Epidermal melanocyte (primary cell): ENCODE measurements around the gene CDRT4.
A peak's percentile ranks its signal among the peaks of the same experiment; 100 is the strongest.
"Not testable (repeated sequence)": the region's sequence is repeated elsewhere in the genome, so short reads cannot be mapped to it uniquely, and the experiment has no call there.

ENCODE experiments used
- DNase-seq: peaks from one replicate; pipeline ENCODE4 v3.0.0; 2011; ENCODE audit warnings: low spot score; ENCODE audit not compliant: insufficient read length

The CDRT4 gene

DNA sequence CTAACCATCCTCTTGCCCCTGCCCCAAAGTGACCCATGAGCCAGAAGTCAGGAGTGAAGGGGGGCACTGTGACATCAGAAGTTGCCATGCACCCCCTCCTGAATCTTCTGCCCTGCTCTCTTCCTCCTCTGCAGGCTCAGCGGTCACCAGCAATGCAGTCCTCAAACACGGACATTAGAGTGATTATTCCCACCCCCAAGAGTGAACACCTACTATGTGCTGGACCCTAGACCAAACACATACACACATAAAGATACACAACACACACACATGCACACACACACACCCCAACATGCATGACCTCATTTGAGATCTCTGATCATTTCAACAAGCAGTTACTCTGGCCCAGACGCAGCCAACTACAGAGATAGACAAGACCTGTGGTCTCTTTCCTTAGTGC lies at the start of gene CDRT4:
Gene CDRT4 (minus strand): TSS at position 30 of the 400 bp plus-strand sequence. CDS start 27,383 bp downstream, outside the sequence.
- DNase-seq, result no peak

DNA sequence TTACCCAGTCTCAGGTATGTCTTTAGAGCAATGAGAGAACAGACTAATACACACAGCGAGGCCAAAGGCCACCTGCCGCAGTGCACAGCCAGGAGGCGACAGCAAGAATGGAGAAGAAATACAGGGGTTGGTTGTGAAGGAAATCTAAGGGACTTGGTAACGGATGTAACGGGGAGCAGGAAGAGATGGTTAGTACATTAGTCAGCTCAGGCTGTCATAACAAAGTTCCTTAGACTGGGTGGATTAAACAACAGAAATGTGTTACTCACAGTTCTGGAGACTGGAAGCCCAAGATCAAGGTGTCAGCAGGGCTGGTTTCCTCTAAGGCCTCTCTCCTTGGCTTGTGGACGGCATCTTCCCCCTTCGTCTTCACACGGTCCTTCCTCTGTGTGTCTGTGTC lies 48.7 kb upstream of the CDRT4 start:
- no peak for DNase-seq

DNA sequence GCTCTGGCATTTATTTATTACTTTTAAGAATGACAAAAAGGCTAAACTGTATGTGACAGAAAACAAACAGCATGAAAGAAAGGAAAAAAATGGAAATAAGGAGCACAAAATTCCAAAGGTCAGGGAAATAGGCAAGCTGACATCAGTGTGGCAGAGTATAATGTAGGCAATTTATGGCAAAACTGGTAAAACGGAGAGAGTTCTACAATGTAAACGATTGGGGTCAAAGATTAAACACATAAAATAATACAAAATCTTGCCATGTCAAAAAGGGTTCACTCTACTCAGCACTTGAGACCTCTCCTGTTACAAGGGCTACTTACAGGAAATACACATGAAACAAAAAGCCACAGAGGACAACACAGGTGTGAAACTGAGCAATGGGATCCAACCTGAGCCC lies 47.0 kb upstream of the CDRT4 start:
- no peak for DNase-seq

DNA sequence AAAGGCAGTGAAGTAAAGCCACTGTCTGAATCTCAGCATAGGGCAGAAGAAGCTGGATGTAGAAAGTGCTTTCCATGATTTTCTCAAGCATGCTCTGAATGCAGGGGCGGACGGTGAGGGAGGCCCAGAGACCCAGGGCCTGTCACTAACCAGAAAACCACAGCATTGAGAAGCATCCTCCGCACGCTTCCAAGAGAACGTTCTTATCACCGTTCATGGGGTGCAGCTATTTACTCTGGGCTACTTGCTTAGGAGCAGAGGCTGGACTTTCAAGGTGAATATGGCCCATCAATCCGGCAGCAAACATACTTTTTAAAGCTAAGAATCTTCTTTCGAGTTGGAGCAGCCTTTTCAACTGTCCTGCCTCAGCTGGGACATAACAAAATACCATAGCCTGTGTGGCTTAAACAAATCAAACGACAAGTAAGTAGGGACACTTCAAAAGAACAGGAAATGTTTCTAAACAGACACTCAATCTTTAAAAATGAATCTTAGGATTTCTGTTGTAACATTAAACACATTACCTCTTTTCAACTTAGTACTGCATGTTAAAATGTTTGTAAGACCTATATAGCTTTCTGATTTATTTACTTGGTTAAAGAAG lies 46.5 kb upstream of the CDRT4 start:
- no peak for DNase-seq

DNA sequence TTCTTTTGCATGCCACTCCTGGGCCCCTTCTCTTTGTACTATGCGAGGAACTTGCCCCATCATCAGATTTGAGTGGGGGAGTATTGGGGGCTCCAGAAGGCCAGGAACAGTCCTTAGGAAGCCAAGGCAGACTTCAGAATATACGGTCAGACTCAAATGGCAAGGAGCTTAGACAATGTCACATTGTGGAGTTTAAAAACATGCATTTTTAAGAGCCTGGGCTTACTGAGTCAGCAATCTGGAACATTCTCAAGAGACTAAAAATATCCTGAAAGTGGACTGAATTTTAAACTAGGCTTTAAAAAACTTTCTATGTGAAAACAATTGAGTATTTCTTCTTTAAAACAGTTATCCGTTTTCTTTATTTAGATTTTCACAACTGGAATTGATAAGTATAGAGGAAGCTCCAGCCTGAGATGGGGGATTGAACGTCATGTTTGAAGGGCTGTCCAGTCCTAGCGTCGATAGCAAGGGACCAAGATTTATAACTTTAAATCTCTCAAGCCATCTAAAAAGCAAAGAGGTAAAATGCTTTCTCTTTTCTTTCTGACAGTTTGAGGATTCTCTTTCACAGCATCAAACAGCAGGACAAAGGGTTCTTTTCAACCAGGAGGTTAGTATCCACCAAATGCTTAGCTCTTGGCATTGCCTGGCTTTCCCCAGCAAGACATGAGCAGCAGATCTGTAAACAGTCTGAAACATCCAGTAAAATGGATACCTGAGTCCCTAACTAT lies 45.8 kb upstream of the CDRT4 start:
- no peak for DNase-seq

DNA sequence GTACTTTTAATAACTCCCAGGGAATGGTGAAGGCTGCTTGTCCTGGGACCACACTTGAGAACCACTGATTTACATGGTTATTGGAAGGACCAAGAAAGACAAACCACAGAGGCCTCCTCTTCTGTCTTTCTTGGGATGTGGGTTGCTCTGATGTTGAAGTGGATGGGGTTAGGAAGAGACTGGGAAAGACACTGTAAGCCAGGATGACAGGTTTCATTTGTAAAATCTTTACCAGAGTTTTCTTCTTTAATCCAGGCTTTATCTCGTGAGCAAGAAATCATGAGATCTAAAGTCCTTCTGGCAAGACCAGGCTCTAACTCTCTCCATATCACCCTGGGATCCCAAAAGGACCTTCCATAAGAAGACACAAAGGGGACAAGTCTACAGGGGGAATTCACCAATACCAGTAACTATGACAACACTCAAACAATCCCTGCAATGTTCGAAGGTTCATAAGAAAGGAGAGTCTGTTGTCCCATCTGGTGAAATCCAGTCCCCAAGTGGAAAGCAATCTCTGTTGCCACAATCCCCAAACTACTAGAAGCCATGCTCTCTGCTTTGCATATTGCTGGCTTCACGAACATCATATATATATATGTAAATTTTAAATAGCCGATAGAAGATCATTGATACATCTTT lies 44.8 kb upstream of the CDRT4 start:
- DNase-seq, result no peak

DNA sequence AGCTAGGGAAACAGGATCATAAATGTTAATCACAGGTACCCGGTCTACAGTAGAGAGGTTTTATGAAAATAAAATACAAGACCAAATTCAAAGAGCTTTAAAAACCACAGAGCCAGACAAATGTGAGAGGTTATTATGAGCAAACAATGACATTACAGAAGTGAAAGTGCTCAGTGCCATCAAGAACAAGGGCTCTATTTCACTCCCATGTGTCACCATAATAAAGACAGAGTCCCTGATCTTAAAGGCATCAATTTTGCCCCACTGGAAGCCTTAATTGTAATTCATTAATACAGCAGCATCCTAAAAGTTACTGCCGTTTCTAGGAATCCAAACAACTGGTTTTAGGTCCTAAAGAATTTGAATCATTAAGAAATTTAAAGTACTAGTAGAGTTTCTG lies 43.7 kb upstream of the CDRT4 start:
- DNase-seq, result no peak

DNA sequence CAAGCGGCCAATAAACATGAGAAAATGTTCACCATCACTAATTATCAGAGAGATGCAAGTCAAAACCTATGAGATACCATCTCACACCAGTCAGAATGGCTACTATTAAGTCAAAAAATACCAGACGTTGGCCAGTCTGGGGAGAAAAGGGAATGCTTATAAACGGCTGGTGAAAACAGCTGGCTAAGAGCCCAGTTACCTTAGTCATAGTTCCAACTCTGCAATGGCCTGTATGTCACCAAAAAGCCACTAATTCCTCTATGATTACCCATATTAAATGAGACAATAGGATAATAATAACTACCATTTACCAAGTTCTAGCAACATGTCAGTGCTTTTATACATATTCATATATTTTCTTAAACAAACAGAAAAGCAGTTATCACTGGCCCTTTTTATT lies 42.9 kb upstream of the CDRT4 start:
- peak; percentile 28 for DNase-seq

DNA sequence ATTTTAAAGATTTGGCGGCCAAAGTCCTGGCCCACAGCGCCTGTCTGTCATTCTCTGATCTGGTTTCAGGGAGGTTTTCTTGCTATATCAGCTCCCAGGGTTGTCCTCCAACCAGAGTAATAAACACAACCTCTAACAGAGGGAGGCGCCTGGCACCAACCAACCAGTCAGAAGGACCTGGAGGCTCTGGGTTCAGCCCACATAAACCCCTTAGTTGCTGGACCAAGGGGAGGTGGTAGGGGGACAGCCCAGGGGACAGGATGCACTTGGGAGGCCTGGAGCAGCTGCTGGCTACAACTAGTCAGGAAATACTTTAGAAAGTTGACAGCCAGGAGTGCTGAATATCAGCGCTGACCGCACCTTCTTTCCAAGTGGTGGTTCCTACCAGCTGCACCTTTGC lies 41.7 kb upstream of the CDRT4 start:
- no peak for DNase-seq

DNA sequence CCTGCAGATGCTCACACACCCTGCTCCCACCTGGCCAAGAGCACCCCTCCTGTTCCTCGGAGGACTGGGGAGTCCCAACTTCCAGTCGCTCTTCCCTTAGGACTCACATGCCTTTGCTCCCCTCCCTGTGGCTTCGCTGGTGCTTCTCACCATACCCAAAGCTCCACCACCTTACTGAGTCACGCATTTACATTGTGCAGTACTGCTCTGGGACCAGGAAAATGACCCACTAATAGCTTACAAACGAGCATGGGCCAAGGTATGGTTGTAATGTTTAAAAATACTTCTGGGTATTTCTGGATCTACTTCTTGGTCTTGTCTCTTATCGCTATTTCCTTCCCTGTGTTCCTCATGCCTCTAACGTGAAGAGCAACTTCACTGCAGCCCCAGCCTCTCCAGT lies 41.0 kb upstream of the CDRT4 start:
- DNase-seq, result no peak

DNA sequence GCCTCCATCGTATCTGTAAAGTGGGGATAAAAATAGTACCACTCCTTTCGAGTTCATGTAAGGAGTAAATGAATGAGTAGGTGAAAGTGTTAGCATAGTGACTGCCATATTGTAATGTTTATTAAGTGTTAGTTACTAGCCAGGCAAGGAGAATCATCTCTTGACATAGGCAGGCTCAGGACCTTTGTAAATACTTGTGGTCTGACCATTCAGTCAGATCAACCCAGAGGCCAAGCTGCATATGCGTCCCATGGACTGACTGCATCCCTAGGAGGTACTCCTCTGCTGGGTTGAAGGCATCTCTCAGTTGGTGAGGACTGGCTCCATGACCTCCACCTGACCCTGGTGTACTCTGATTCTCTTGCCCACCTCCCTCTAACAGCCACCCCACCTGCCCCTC lies 40.5 kb upstream of the CDRT4 start:
- DNase-seq, result no peak

DNA sequence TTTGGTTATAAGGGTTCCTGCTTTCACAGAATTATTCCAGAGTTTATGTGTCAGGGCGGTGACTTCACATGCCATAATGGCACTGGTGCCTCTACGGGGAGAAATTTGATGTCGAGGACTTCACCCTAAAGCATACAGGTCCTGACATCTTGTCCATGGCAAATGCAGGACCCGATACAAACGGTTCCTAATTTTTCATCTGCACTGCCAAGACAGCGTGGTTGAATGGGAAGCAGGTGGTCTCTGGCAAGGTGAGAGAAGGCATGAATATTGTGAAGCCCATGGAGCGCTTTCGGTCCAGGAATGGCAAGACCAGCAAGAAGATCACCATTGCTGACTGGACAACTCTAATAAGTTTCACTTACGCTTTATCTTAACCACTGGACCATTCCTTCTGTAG lies 39.6 kb upstream of the CDRT4 start:
- no peak for DNase-seq

DNA sequence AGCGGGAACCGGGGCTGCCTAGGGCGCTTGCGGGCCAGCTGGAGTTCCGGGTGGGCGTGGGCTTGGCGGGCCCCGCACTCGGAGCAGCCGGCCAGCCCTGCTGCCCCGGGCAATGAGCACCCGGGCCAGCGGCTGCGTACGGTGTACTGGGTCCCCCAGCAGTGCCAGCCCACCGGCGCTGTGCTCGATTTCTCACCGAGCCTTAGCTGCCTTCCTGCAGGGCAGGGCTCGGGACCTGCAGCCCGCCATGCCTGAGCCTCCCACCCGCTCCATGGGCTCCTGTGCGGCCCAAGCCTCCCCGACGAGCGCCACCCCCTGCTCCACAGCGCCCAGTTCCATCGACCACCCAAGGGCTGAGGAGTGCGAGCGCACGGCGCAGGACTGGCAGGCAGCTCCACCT lies 38.3 kb upstream of the CDRT4 start:
- DNase-seq, result not testable (repeated sequence)

DNA sequence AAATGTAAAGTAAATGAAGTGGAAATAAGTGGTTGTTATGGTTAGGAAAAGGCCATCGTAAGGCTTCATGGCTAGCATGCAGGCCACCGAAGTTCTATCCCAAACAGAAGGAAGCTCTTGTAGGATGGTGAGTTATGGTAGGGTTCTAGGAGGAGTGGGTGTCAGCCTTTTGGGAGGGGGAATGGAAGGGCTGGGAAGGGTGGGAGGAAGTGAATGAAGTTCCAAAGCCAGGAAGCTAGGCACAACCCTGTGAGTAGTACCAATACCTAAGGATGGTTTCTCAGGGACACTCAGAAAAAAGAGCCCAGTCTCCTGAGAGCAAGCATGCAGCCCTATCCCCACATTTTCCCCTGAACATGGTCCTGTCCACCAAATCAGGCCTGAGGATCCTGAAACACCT lies 36.3 kb upstream of the CDRT4 start:
- no peak for DNase-seq

DNA sequence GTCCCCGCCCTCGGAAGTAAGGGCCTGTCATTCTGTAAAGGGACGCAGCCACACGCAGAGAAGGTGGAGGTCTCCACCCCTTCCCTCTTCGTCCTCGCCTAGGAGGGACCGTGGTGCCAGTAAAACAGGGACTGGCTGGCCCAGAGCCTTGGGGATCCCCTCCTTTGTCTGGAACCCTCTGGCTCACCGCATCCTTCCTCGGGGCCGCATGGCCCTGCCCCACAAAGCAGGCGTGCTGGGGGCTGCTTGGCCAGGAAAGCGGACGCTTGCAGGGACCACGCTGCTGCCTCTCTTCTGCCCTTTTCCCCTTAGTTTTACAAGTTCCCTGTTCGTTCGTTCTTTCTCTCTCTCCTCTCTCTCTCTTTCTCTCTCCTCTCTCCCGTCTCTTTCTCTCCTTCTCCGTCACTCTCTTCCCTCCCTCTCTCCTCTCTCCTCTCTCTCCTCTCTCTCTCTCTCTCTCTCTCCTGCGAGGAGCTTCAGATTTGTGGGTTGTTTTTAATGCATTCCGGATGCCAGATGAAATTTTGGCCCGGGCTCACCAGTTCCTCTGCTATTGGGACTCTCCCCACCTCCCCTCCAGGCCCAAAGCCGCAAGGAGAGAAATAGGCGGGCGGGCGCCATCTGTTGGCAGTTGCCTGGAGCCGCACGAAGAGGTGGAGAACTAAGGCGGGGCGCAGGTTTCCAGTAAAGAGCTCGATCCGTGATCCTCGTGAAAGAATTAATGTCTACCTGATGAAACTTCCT lies 35.1 kb upstream of the CDRT4 start:
- peak; percentile 90 for DNase-seq

DNA sequence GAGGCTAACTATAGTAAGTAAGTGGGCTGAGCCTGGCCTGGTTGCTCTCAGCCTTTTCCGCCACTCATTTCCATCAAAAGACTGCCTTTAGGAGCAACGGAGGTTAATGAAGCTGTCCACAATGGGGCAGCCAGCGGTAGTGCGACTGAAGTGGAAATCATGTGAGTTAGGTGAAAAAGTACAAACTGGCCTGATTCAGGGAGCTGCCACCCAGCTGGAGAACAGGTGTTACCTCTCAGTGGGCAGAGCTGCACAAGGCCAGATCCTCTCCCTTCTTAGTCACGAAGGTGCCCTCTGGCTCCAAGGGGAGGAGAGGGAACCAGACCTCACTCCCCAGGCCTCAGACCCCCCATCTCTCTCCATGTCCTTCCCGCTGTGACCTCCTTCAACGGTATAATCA lies 34.4 kb upstream of the CDRT4 start:
- no peak for DNase-seq

DNA sequence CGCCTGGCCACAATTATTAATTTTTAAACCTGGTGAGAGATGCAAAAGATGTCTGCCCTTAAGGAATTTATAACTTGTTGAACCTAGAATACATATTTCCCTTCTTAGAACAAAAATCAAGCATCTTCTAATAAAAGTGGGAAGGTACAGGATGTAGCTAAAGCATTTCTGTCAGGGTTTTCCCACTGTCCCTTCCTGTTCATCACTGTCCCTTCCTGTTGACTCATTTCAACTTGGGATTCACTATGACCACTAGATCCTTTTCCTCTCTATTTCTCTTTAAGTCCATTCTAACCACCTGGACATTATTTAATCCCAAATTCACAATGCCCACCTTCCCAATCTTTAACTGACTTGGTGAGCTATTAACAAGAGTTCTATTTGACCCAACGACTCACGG lies 33.9 kb upstream of the CDRT4 start:
- DNase-seq, result no peak

DNA sequence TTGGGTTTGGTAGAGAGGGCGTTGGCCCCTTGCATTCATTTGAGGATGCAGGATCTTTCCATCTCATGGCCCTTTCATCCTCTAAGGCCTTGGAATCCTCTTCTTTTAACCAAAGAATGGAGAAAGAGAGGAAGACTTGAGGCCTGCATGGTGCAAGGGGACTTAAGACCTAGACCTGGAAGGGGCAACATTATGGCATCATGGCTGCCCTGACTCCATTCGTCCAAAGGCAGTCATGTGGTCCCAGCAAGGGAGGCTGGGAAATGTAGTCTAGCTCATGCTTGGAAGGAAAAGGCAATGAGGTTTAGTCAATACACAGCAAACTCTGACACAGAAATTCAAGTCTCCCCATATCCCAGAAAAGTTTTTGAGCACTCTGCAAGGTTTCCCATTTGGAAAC lies 30.7 kb upstream of the CDRT4 start:
- no peak for DNase-seq

DNA sequence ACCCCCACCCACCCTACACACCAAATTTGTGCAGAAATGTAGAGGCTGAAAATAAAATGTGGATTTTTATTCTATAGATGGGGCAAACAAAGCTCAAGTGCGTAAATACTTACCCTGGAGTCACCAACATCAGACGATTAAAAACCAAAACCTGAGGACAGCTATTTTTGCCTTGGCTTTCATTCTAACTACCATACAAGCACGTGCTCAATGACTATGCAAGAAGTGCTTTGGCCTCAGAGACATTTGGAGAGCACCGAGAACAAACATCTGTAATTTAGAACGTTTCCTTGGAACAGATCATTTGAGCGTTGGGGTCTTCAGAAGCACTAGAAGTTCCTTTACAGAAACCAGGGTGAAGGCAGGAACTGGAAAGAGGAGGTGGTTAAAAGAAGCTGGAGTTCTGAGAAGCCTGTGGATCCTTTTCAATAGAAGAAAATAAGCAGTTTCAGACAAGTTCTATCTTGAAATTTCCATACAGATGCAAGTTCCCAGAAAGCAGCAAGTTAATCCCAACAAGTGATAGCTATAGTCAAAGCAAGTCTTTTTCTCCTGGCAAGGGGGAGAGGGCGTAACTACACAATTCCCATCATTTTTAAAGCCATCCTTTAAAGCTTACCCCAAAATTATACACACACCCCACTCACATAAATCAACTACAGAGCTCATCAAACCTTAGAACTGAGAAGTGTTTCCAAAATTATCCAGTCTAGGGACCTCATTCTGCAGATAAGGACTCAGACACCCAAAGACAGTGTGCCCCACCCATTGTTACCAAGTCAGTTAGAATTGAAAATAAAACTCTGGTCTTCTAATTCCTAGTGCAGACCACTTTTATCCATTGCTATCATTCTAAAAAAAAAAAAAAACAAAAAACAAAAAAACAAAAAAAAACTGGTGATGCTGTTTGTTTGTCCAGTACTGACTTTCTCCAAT lies 29.6 kb upstream of the CDRT4 start:
- no peak for DNase-seq

DNA sequence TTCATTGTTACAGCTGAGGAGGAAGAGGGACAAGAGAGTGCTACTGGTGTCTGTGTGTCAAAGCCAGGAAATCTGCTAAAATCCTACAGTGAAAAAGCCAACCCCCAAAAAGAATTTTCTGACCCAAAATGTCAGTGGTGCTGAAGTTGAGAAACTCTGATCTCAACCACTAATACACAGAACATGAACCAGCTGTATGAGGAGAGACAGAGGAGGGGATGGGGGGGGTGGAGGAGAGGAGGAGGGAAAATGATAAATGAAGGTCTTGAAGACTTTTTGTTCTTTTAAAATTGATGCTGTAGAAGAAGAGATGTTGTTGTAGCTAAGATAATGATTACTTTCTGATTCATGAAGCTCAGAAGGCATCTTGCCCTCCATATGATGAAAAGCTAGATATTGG lies 27.4 kb upstream of the CDRT4 start:
- no peak for DNase-seq

DNA sequence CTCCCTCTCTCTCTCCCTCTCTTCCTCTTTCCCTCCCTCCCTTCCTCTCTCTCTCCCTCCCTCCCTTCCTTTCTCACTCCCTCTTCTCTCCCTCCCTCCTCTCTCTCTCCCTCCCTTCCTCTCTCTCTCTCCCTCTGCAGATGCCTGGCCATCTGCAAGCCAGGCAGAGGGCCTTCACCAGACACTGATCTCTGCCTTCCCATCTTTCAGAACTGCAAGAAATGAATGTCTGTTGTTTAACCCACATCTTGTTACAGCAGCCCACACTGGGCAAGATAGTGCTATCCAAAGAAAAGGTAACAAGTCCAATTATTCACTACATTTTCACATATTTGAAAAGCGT lies 26.2 kb upstream of the CDRT4 start:
- no peak for DNase-seq
